SU-DHL-6 (cell line): ENCODE results near the gene BCL2L1.

ENCODE experiments used
- H2AFZ ChIP-seq: fragments of 200-600 bp; sonication (generic); 2 replicates; pipeline ENCODE4 v1.6.1; 2014; ENCODE audit warnings: low read depth, mild to moderate bottlenecking, moderate library complexity, mixed read lengths, antibody characterized with exemption, low read length; ENCODE audit not compliant: severe bottlenecking
- H3F3A ChIP-seq: fragments of 200-600 bp; shearing (Covaris generic); 2 replicates; pipeline ENCODE4 v1.6.0; 2016; ENCODE audit warnings: antibody characterized with exemption, mild to moderate bottlenecking; ENCODE audit not compliant: insufficient read depth
- H3K27ac ChIP-seq: fragments of 200-600 bp; sonication (generic); 2 replicates; pipeline ENCODE4 v1.5.1; 2016; ENCODE audit warnings: low read depth, mild to moderate bottlenecking, low read length, moderate library complexity, mixed read lengths
- H3K27me3 ChIP-seq: fragments of 200-600 bp; sonication (generic), shearing (Covaris generic); 2 replicates; pipeline ENCODE4 v1.6.0; 2014; ENCODE audit warnings: mild to moderate bottlenecking, low read length
- H3K36me3 ChIP-seq: fragments of 200-600 bp; sonication (generic); 2 replicates; pipeline ENCODE4 v1.6.1; 2014; ENCODE audit warnings: mild to moderate bottlenecking, low read length, mixed read lengths
- H3K4me2 ChIP-seq: fragments of 300-600, 200-600 bp; shearing (Covaris generic), sonication (generic); 2 replicates; pipeline ENCODE4 v1.6.0; 2014; ENCODE audit warnings: low read length, low read depth, mild to moderate bottlenecking; ENCODE audit not compliant: poor library complexity, severe bottlenecking
- H3K4me3 ChIP-seq: fragments of 200-600 bp; sonication (generic); 2 replicates; pipeline ENCODE4 v1.5.1; 2014; ENCODE audit warnings: antibody characterized with exemption, low read length, mild to moderate bottlenecking, mixed read lengths; ENCODE audit not compliant: insufficient read depth, poor library complexity, severe bottlenecking
- H3K79me2 ChIP-seq: fragments of 200-600 bp; sonication (generic); 2 replicates; pipeline ENCODE4 v1.6.1; 2014; ENCODE audit warnings: mild to moderate bottlenecking, low read length, moderate library complexity; ENCODE audit not compliant: insufficient read depth
- H3K9ac ChIP-seq: fragments of 200-600 bp; sonication (generic); 2 replicates; pipeline ENCODE4 v1.7.0; 2014; ENCODE audit warnings: mild to moderate bottlenecking, low read length
- H3K9me2 ChIP-seq: fragments of 200-600 bp; sonication (generic); replicated peaks from 2 replicates; pipeline ENCODE4 v1.6.1; 2014; ENCODE audit warnings: low read length; ENCODE audit not compliant: insufficient read depth
- H3K9me3 ChIP-seq: fragments of 200-600 bp; sonication (generic); 2 replicates; pipeline ENCODE4 v1.6.1; 2014; ENCODE audit warnings: low read length, mixed read lengths; ENCODE audit not compliant: insufficient read depth
- H4K20me1 ChIP-seq: fragments of 200-600 bp; sonication (generic); 2 replicates; pipeline ENCODE4 v1.6.1; 2014; ENCODE audit warnings: low read depth, mild to moderate bottlenecking, antibody characterized with exemption, low read length, moderate library complexity, mixed read lengths
- EZH2phosphoT487 ChIP-seq: fragments of 200-600 bp; sonication (generic), shearing (Covaris generic); conservative IDR thresholded peaks from 2 replicates; pipeline ENCODE4 v1.6.1; 2018; ENCODE audit warnings: mild to moderate bottlenecking, antibody characterized with exemption, low read length, moderate library complexity, mixed read lengths
- TF ChIP-seq, protein P1 (sequence below): fragments of 200-600 bp; sonication (generic); IDR thresholded peaks from one replicate; pipeline ENCODE4 v1.5.1; 2017; ENCODE audit warnings: antibody characterized with exemption, mild to moderate bottlenecking, low read length, moderate library complexity; ENCODE audit not compliant: insufficient read depth, poor library complexity, severe bottlenecking

Gene BCL2L1

DNA sequence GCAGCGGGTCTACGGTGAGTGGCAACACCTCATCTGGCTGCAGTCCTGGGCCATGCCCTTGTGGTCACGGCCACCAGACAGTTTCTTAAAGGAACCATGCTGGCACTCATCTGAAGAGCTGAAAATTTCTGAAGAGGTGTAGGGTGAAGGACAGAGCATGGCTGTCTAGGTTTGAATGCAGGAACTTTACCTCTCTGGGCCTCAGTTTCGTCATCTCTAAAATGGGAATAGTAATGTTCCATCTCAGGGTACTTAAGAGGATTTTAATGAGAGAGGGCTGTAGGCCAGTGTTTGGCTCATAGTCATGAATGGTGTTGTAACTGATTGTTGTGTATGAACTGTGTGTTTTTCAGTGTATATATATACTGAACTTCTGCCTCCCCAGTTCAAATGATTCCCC lies 79.1 kb downstream of the BCL2L1 start:
- no peak overlapping the region for H3K4me3 ChIP-seq
- no peak overlapping the region for H3K27ac ChIP-seq
- no peaks in the 10 kb centered on the region for H3K27me3 ChIP-seq
- no peaks in the 10 kb centered on the region for H3K9me3 ChIP-seq
- H3F3A ChIP-seq: no peaks in the 10 kb centered on the region
- no peak overlapping the region for H3K9ac ChIP-seq
- no peak overlapping the region for H3K4me2 ChIP-seq
- no peaks in the 10 kb centered on the region for H3K36me3 ChIP-seq
- no peaks in the 10 kb centered on the region for H4K20me1 ChIP-seq
- H3K9me2 ChIP-seq: no peaks in the 10 kb centered on the region
- no peaks in the 10 kb centered on the region for H3K79me2 ChIP-seq
- no peak overlapping the region for H2AFZ ChIP-seq
- TF ChIP-seq, protein P1, sequence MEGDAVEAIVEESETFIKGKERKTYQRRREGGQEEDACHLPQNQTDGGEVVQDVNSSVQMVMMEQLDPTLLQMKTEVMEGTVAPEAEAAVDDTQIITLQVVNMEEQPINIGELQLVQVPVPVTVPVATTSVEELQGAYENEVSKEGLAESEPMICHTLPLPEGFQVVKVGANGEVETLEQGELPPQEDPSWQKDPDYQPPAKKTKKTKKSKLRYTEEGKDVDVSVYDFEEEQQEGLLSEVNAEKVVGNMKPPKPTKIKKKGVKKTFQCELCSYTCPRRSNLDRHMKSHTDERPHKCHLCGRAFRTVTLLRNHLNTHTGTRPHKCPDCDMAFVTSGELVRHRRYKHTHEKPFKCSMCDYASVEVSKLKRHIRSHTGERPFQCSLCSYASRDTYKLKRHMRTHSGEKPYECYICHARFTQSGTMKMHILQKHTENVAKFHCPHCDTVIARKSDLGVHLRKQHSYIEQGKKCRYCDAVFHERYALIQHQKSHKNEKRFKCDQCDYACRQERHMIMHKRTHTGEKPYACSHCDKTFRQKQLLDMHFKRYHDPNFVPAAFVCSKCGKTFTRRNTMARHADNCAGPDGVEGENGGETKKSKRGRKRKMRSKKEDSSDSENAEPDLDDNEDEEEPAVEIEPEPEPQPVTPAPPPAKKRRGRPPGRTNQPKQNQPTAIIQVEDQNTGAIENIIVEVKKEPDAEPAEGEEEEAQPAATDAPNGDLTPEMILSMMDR: no peak
- no peak for TF ChIP-seq EZH2phosphoT487

DNA sequence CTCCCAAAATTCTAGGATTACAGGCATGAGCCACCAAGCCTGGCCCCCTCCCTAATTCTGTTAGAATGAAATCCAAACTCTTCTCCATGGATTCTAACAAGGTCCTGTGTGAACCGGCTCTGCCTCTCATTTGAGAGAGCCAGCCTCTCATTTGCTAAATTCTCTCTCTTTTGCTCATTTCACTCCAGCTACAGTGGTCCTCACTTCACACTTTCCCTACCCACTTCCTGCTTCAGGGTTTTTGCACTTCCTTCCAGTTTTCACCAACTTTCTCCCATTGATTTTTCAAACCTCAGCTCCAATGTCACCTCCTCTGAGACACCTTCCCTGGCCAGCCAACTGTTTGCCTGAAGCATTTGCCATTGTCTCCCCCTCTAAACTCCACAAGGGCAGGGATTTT lies 79.8 kb downstream of the BCL2L1 start:
- Histone ChIP-seq H3K27me3 (no peaks in the 10 kb centered on the region), H2AFZ (no peak overlapping the region), H3K4me2 (no peak overlapping the region), H3F3A (no peaks in the 10 kb centered on the region), H3K9ac (no peak overlapping the region), H3K4me3 (no peak overlapping the region), H4K20me1 (no peaks in the 10 kb centered on the region), H3K9me2 (no peaks in the 10 kb centered on the region), H3K27ac (no peak overlapping the region), H3K9me3 (no peaks in the 10 kb centered on the region), H3K36me3 (no peaks in the 10 kb centered on the region), H3K79me2 (no peaks in the 10 kb centered on the region)
- no peak for TF ChIP-seq EZH2phosphoT487
- TF ChIP-seq, protein P1: no peak

DNA sequence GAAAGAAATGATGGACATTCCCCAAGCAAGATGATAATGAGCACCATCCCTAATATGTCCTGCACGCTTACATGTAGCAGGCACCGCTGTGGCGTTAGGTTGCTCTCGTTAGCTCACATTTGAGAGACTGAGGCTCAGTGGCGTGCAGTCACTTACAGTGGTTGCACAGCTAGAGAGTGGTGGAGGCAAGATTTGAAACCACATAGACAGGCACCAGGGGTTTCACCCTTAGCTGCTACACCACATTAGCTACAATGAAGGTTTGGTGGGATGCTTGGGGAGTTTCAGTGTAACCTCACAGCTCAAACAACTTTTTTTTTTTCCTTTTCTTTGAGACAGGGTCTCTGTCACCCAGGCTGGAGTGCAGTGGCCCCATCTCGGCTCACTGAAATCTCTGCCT lies 81.3 kb downstream of the BCL2L1 start:
- H3K4me2 ChIP-seq: no peak overlapping the region
- no peaks in the 10 kb centered on the region for H3K9me2 ChIP-seq
- no peaks in the 10 kb centered on the region for H3F3A ChIP-seq
- no peak overlapping the region for H2AFZ ChIP-seq
- no peaks in the 10 kb centered on the region for H4K20me1 ChIP-seq
- no peaks in the 10 kb centered on the region for H3K27me3 ChIP-seq
- H3K79me2 ChIP-seq: no peaks in the 10 kb centered on the region
- H3K9me3 ChIP-seq: no peaks in the 10 kb centered on the region
- no peak overlapping the region for H3K4me3 ChIP-seq
- H3K9ac ChIP-seq: no peak overlapping the region
- H3K27ac ChIP-seq: no peak overlapping the region
- TF ChIP-seq EZH2phosphoT487: no peak
- TF ChIP-seq, protein P1: no peak
- H3K36me3 ChIP-seq: no peaks in the 10 kb centered on the region
